HG03175 (cell line): ENCODE results near the gene ZNF91.
A peak's percentile ranks its signal among the peaks of the same experiment; 100 is the strongest.
"Not testable (repeated sequence)": the region's sequence is repeated elsewhere in the genome, so short reads cannot be mapped to it uniquely, and the experiment has no call there.

Source experiments
- ATAC-seq: cut with Tn5 transposase; IDR thresholded peaks from one replicate; pipeline ENCODE4 v1.9.1; 2021; ENCODE audit warnings: mild to moderate bottlenecking, moderate library complexity; ENCODE audit not compliant: unreplicated experiment

Gene ZNF91

DNA sequence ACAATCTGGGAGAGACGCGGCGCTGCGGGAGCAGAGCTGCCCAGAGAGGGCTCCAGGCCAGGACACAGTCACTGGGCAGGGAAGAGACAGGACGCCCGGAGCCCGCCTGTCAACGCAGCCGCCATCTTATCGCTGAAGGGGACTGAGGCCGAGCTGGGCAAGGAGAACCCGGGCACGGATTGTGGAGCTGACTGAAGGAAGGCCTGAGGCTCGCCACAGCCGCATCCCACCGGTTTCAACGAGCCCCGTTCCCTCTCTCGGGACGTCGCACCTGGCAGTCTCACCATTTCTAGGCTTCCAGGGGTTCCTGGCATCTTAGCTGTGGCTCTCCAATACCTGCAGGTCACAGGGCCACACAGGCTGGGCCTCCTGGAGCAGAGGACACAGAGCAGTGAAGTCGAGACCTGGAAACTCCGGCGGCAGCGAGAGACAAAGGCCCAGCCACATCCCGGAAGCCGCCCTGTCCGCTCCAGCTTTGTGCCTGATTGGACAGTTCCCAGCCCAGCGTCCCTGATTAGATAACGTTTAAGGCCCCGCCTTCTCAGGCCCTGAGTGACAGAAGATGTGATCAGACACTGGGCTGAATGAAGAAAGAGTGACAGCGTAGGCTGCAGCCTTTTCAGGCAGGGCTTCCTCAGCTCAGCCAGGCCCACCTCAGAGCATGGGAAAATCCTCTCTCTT is at the start of gene ZNF91:
ZNF91 (minus strand) TSS at position 431 of the 681 bp plus-strand sequence; CDS start at position 314, 117 bp downstream.
- ATAC-seq: peak; percentile 97

- no peak for ATAC-seq
Measured at GRCh38 chr19:23440791-23441190, 45.5 kb upstream of the ZNF91 start.

- ATAC-seq: no peak
Measured at GRCh38 chr19:23440207-23440606, 44.9 kb upstream of the ZNF91 start.

DNA sequence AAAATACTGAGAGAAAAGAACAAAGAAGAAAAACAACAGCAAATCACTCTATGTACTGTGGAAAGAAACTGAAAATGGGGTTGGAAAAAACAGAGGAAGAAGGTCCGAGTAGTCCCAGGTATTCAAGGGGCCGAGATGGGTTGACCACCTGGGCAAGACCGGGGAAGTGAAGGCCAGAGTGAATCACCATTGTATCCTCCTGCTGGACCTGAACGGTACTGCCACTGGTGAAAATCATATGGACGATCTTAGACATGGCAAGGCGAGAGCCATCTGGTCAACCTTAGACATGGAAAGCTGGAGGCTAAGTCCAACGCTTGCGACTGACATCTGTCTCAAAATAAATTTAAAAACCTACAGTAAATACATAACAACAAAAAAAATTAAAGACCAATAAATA is 44.4 kb upstream of the ZNF91 start:
- no peak for ATAC-seq

- ATAC-seq: no peak
Measured at GRCh38 chr19:23437901-23438300, 42.6 kb upstream of the ZNF91 start.

GRCh38 chr19:23436944-23437343 is 41.7 kb upstream of the ZNF91 start:
- ATAC-seq: no peak

- no peak for ATAC-seq
Measured at GRCh38 chr19:23436318-23436717, 41.0 kb upstream of the ZNF91 start.

- no peak for ATAC-seq
Measured at GRCh38 chr19:23420824-23421223, 25.6 kb upstream of the ZNF91 start.

- ATAC-seq: not testable (repeated sequence)
Measured at GRCh38 chr19:23419261-23419660, 24.0 kb upstream of the ZNF91 start.

- no peak for ATAC-seq
Measured at GRCh38 chr19:23415561-23416191, 20.4 kb upstream of the ZNF91 start.

GRCh38 chr19:23415034-23415433 is 19.8 kb upstream of the ZNF91 start:
- ATAC-seq: no peak

- no peak for ATAC-seq
Measured at GRCh38 chr19:23410155-23410554, 14.9 kb upstream of the ZNF91 start.

DNA sequence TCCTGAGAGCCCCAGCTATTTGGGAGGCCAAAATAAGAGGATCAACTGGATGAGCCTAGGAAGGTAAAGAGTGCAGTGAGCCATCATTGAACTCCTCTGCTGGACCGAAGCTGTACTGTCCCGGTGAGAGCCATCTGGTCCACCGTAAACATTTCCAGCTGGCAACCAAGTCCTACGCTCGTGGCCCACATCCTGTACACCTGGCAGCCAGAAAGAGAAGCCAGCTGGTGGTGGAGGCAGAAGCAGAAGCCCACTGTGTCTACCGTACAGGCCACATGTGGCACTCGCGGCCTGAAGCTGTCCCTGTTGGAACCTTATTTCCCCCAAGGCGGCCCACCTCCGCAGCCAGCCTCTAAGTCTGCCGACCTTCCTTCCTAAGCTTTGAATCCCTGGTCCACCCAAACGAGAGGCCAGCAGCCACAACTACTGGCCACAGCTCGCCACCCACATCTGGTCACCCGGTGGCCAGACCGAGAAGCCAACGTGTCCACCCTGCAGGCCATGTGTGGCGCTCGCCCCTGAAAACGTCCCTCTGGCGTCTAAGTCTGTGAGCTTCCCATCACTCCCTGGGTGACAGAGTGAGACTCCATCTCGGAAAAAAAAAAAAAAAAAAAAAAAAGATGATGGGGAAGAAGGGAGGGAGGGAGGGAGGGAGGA is 14.2 kb upstream of the ZNF91 start:
- no peak for ATAC-seq

- ATAC-seq: no peak
Measured at GRCh38 chr19:23407616-23408133, 12.4 kb upstream of the ZNF91 start.

DNA sequence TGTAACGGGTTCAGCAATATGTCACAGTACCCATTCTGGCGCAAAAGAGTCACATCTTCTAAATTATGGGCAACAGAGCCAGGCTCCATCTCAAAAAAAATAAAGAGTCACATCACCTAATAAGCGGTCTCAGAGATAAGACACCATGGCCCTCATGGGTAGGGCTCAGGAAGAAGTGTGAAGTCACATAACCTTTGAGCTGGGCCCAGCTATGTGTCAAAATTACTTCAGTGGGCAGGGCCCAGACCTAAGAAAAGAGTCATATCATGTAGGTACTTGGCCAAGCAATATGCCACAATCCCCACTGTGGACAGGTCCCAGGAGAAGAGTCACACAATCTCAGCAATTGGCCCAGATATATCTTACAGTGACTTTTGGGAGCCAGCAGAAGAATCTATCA is 11.4 kb upstream of the ZNF91 start:
- ATAC-seq: no peak

DNA sequence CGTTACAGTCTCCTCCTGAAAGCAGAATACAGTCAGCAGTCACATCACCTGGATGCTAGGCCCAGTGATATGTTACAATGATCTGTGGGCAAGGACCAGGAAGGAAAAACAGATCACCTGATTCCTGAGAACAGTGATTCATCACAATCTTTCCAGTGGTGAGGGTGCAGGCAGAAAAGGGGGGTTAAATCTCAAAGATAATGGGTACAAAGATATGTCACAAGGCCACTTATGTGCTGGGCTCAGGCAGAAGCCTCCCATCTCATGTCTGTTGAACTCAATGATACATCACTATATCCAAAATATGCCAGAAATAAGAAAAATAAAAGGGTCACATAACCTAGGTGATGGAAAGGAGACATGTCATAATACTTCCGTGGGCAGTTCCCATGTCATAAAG is 10.8 kb upstream of the ZNF91 start:
- ATAC-seq: no peak

- ATAC-seq: no peak
Measured at GRCh38 chr19:23404676-23405075, 9.4 kb upstream of the ZNF91 start.

GRCh38 chr19:23403581-23404324 is 8.5 kb upstream of the ZNF91 start:
- ATAC-seq: no peak

- ATAC-seq: no peak
Measured at GRCh38 chr19:23403052-23403451, 7.8 kb upstream of the ZNF91 start.

DNA sequence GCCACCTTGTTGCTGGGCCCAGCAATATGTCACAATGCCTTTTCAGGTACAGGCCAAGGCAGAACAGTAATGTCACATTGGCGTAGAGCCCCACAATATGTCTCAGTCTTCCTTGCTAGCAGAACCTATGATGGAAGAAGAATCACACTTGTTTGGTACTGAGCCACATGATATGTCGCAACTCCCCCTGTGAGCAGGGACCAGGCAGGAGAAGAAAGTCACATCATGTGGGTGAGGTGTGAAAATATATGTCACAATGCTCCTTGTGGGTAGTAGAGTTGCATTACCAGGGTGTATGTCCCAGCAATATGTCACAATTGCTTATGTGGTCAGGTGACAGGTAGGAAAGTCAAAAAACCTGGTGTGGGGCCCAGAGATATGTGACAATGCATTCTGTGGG is 7.1 kb upstream of the ZNF91 start:
- ATAC-seq: no peak

GRCh38 chr19:23401086-23401610 is 5.9 kb upstream of the ZNF91 start:
- no peak for ATAC-seq
